Heart right ventricle (tissue), 16 donors: Measurements from ENCODE around the gene DALRD3. TPM values are rescaled to one million over a fixed set of nuclear protein-coding genes. Genes with fewer than 3 reads are reported as not detected.

Source experiments
- ATAC-seq, 8 donors: fragments of 200-7000 bp; cut with Tn5 transposase; one replicate each; pipeline ENCODE4 v1.9.1; 2020; ENCODE audit warnings: mild to moderate bottlenecking in 8 of 8, moderate library complexity in 8 of 8, moderate number of reproducible peaks in 1 of 8
- DNase-seq, 2 donors: peaks; one replicate each; pipeline ENCODE4 v3.0.0-alpha.2; 2020
- H3K27ac ChIP-seq, 10 donors: fragments of 200-600 bp; sonication (generic) in 2 of 10; one replicate each; pipeline versions ENCODE4 v1.5.0 to v1.8.0; 2020 to 2022; ENCODE audit warnings: mild to moderate bottlenecking in 3 of 10
- H3K27me3 ChIP-seq, 7 donors: fragments of 200-600 bp; one replicate each; pipeline ENCODE4 v1.8.0; 2021 to 2022; ENCODE audit warnings: mild to moderate bottlenecking in 2 of 7
- H3K36me3 ChIP-seq, 9 donors: fragments of 200-600 bp; sonication (generic) in 1 of 9; one replicate each; pipeline versions ENCODE4 v1.5.0 to v1.8.0; 2020 to 2022; ENCODE audit warnings: mild to moderate bottlenecking in 2 of 9
- H3K4me1 ChIP-seq, 9 donors: fragments of 200-600 bp; sonication (generic) in 1 of 9; one replicate each; pipeline versions ENCODE4 v1.5.0 to v1.8.0; 2020 to 2022; ENCODE audit warnings: mild to moderate bottlenecking in 4 of 9
- H3K4me3 ChIP-seq, 10 donors: fragments of 200-600 bp; sonication (generic) in 2 of 10; one replicate each; pipeline versions ENCODE4 v1.5.0 to v1.8.0; 2020 to 2022; ENCODE audit warnings: mild to moderate bottlenecking in 7 of 10, moderate library complexity in 2 of 10
- H3K9me3 ChIP-seq, 11 donors: fragments of 200-600 bp in 10 of 11; sonication (generic) in 2 of 11; one replicate each; pipeline versions ENCODE4 v1.5.0 to v1.8.0; 2013 to 2022; ENCODE audit warnings: mild to moderate bottlenecking in 2 of 11, control low read depth in 1 of 11, moderate library complexity in 1 of 11
- CTCF ChIP-seq, 9 donors: fragments of 200-600 bp; sonication (generic) in 2 of 9; IDR thresholded peaks; one replicate each; pipeline versions ENCODE4 v1.5.0 to v1.8.0; 2021 to 2022; ENCODE audit warnings: antibody characterized with exemption in 9 of 9, mild to moderate bottlenecking in 5 of 9, moderate library complexity in 1 of 9
- WGBS, 2 donors: extraction: QIAGEN DNeasy Blood & Tissue Kit; methylation state at CpG; one replicate each; pipeline ENCODE4 v1.1.7; 2013; ENCODE audit warnings: inconsistent platforms in 1 of 2; 5-methylcytosine and 5-hydroxymethylcytosine counted together
- intact Hi-C, 10 donors: fragments of 100-400 bp; cut with DNase I; formaldehyde crosslinking; loops; one replicate each; pipeline versions ENCODE4 v1.11.1 to v1.14.2; 2022
- long read RNA-seq, 3 donors: library from polyadenylated mRNA; unstranded; transcript quantifications; one replicate each; pipeline ENCODE4 v2.0.0, GENCODE V29; 2020 to 2021
- polyA plus RNA-seq, 2 donors: library from polyadenylated mRNA; stranded (reverse); fragments of 200-250 nt; gene quantifications; one replicate each; pipeline ENCODE4 v1.2.3, GENCODE V29; 2013
- total RNA-seq, 10 donors: library from RNA; stranded (reverse); fragmentation: NEBNext Ultra II Directional in 3 of 10; extraction: Animal tissue kit (Norgen Biotek cat#: 25700) in 3 of 10; gene quantifications; one replicate each; pipeline versions ENCODE4 v1.2.1 to v1.2.4, GENCODE V29; 2021 to 2023
- donor health status: Arrhythmogenic right ventricular cardiomyopathy.
- donor health status: ischemic (EF 13 %, LVEDD 7.1; RV severe dilation, severe dysfunction).
- donor health status: healthy with polysubstance abuse.
- donor health status: DM: no; HTN: yes; CAD: no.
- donor health status: DM: no; HTN: no; CAD: no.
- donor health status: ischemic (EF 25% LVEDD 6.9; RV normal size, moderate dysfunction).
- donor health status: ischemic (EF 25% LVEDD 5.7; RV mildly dilated, moderate dysfunction).
- donor health status: healthy.
- donor health status: DM: yes; HTN: yes; CAD: no.
- donor health status: Ischemic cardiomyopathy.
- donor health status: ischemic (EF 35%, LVEDD 5.7; RV mildly dilated, moderate dysfunction).
- donor health status: nonischemic (EF 11% LVEDD 7.7; RV severe dilation, severe dysfunction).
- donor health status: DM: yes; HTN: yes; CAD: no.
- donor health status: PGD.
- donor health status: ischemic (EF 29% LVEDD 5.4; RV normal size, mild dysfunction).
- donor health status: nonischemic (EF 23%, LVEDD 6.1; RV moderate dilation, normal function).

Gene DALRD3
- 10 to 100 TPM in 8 of 10 donors, 1 to 10 TPM in 2; 7.6 to 17.8 (median 13.9) TPM for total RNA-seq
- 10 to 100 TPM; 15.2 to 16.1 TPM for polyA plus RNA-seq
- long read RNA-seq, donor 1, transcript DALRD3-202 (12 exons, 1,739 nt), result major isoform, 12 of 30 reads
- long read RNA-seq, donor 1, partial matches to known transcripts, result 6 of 30 reads
- long read RNA-seq, donor 1, other reads (novel, unspliced or antisense), result 11 of 30 reads
- long read RNA-seq, donor 2, transcript DALRD3-202 (12 exons, 1,739 nt), result major isoform, 8 of 23 reads
- long read RNA-seq, donor 2, partial matches to known transcripts, result 4 of 23 reads
- long read RNA-seq, donor 2, other reads (novel, unspliced or antisense), result 7 of 23 reads
- long read RNA-seq, donor 3, transcript DALRD3-202 (12 exons, 1,739 nt), result major isoform, 13 of 26 reads
- long read RNA-seq, donor 3, partial matches to known transcripts, result 3 of 26 reads
- long read RNA-seq, donor 3, other reads (novel, unspliced or antisense), result 6 of 26 reads

- Histone ChIP-seq H3K27ac (peak within 1 kb of the TSS; percentile 3 to 100 (median 78)), H3K4me1 (peaks cover 8 to 53% (median 40%) of the 10 kb centered on the region in 9 donors), H3K9me3 (no peaks in the 10 kb centered on the region), H3K27me3 (no peaks in the 10 kb centered on the region), H3K36me3 (peaks cover 0 to 42% (median 20%) of the 10 kb centered on the region in 9 donors), H3K4me3 (peak within 1 kb of the TSS; percentile 64 to 99 (median 92))
- intact Hi-C loops, result no loop called here
- 0% methylated on average over 78 to 85 of the region's 85 CpGs for WGBS, 2 donors
- ATAC-seq (peak in 2 of 8 donors; percentile 1 to 6), DNase-seq (peak; percentile 68 to 73)
- no peak for TF ChIP-seq CTCF (IDR thresholded peaks at IDR 0.05)
Observed at GRCh38 chr3:49017971-49018706, at the start of gene DALRD3. Gene DALRD3 (minus strand): TSS chr3:49018580. CDS start chr3:49018564, 16 bp downstream.

DNA sequence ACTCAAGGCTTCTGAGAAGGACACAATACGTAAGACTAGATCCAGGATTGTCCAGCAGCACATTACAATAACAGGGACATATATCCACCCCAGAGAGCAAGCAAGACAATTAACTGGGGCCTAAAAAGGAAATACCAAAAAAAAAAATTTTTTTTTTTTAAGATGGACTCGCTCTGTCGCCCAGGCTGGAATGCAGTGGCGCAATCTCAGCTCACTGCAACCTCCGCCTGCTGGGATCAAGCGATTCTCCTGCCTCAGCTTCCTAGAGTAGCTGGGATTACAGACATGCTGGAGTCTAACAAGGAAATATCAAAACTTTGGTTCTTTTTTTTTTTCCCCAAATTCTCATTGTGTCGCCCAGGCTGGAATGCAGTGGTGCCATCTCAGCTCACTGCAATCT lies 39.6 kb upstream of the DALRD3 start:
- no peak overlapping the region for H3K4me3 ChIP-seq
- peaks cover 0 to 98% (median 25%) of the 10 kb centered on the region in 9 donors for H3K36me3 ChIP-seq
- H3K4me1 ChIP-seq, result no peaks in the 10 kb centered on the region
- no peak overlapping the region for H3K27ac ChIP-seq
- ATAC-seq (peak in 2 of 8 donors; percentile 16 to 22), DNase-seq (no peak)
- intact Hi-C loops, result no loop called here
- H3K27me3 ChIP-seq, result no peaks in the 10 kb centered on the region
- H3K9me3 ChIP-seq, result no peaks in the 10 kb centered on the region
- TF ChIP-seq CTCF (IDR thresholded peaks at IDR 0.05), result no peak
- WGBS, 2 donors, result 80 to 82% methylated on average over 7 of the region's 7 CpGs

DNA sequence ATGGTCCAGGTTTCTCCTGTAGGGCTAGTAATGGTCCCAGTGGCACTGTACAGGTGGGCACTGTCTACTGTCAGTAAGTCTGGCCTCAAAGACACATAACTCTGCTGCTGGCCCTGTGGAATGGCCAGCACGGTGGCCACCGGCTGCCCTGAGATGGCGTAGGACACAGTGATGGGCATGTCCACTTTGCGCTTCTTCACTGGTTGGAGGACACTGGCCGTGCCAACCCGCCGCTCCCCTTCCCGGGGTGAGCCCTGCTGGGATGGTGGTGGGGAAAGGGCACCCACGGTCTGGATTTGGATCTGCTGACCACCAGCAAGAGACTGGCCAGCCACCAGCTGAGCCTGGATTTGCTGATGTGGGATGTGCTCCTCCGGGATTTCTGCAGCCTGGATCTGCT lies 38.9 kb upstream of the DALRD3 start:
- Histone ChIP-seq H3K36me3 (peaks cover 0 to 98% (median 30%) of the 10 kb centered on the region in 9 donors), H3K4me3 (no peak overlapping the region), H3K4me1 (no peaks in the 10 kb centered on the region), H3K9me3 (no peaks in the 10 kb centered on the region), H3K27me3 (no peaks in the 10 kb centered on the region), H3K27ac (no peak overlapping the region)
- intact Hi-C loops, result no loop called here
- TF ChIP-seq CTCF (IDR thresholded peaks at IDR 0.05), result no peak
- ATAC-seq, result peak in 2 of 8 donors; percentile 15 to 31
- no peak for DNase-seq
- 97 to 98% methylated on average over 10 of the region's 10 CpGs for WGBS, 2 donors

GRCh38 chr3:49054344-49054862 lies 36.0 kb upstream of the DALRD3 start:
- ATAC-seq, result no peak
- WGBS, 2 donors, result 97 to 100% methylated on average over 2 of the region's 2 CpGs
- Histone ChIP-seq H3K36me3 (peaks cover 0 to 89% (median 32%) of the 10 kb centered on the region in 9 donors), H3K4me3 (no peak overlapping the region), H3K27ac (no peak overlapping the region), H3K4me1 (no peaks in the 10 kb centered on the region), H3K9me3 (no peaks in the 10 kb centered on the region), H3K27me3 (no peaks in the 10 kb centered on the region)
- no peak for DNase-seq
- no peak for TF ChIP-seq CTCF (IDR thresholded peaks at IDR 0.05)
- intact Hi-C loops, result no loop called here
